NB4 (cell line): ENCODE measurements around the gene MAJIN.

Experiments
- CTCF ChIP-seq: IDR thresholded peaks from one replicate; pipeline ENCODE4 v1.5.1; 2012; ENCODE audit warnings: low read depth, low read length
- POLR2A ChIP-seq: IDR thresholded peaks from 2 replicates; pipeline ENCODE4 v1.6.1; 2011; ENCODE audit warnings: mild to moderate bottlenecking; ENCODE audit not compliant: insufficient read length; ENCODE audit errors: extremely low read depth

DNA sequence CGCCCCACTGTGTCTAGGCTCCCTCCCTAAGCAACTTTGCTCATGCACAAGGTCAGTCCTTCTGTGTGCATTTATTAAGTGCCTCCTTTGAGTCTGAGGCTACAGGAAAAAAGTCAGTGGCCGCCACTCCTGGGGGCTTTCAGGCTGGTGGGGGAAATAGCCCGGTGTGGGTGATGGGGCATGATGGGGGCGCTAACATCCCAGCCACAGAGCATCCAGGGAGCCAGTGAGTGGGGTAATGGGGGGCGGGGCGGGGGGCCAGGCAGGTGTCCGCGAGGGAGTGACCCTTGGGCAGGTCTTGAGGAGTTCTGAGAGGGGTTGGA, 83.5 kb downstream of the MAJIN start:
- TF ChIP-seq CTCF (no peak), POLR2A (no peak)
